ENCODE data around the gene RPS6KA2.
"Not testable (repeated sequence)": the region's sequence is repeated elsewhere in the genome, so short reads cannot be mapped to it uniquely, and the experiment has no call there.

The RPS6KA2 gene

GRCh38 chr6:166529586-166529985, 97.5 kb downstream of the RPS6KA2 start:
- no peak for DNase-seq (ENCODE audit: low read depth in 2 of 2)

DNA sequence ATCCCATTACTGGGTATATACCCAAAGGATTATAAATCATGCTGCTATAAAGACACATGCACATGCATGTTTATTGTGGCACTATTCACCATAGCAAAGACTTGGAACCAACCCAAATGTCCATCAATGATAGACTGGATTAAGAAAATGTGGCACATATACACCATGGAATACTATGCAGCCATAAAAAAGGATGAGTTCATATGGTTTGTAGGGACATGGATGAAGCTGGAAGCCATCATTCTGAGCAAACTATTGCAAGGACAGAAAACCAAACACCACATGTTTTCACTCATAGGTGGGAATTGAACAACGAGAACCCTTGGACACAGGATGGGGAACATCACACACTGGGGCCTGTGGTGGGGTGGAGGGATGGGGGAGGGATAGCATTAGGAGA, 98.0 kb downstream of the RPS6KA2 start:
- DNase-seq (ENCODE audit: low read depth in 2 of 2): not testable (repeated sequence)

DNA sequence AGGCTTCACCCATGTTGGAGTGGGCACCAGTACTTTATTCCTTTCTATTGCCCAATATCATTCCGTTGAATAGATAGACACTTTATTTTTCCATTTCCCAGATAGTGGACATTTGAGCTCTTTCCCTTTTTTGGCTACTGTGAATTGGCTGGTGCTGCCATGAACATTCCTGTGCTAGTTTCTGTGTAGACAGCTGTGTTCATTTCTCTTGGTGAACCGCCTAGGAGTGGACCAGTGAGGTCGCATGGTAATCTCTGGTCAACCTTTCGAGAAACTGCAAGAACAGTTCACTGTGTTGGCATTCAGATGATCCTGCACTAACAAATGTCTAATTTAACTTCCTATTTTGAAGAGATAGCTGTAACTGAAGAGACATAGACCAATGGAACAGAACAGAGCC, 99.2 kb downstream of the RPS6KA2 start:
- no peak for DNase-seq (ENCODE audit: low read depth in 2 of 2)

- no peak for DNase-seq (ENCODE audit: low read depth in 2 of 2)
Observed at GRCh38 chr6:166526937-166527336, 100.1 kb downstream of the RPS6KA2 start.

DNA sequence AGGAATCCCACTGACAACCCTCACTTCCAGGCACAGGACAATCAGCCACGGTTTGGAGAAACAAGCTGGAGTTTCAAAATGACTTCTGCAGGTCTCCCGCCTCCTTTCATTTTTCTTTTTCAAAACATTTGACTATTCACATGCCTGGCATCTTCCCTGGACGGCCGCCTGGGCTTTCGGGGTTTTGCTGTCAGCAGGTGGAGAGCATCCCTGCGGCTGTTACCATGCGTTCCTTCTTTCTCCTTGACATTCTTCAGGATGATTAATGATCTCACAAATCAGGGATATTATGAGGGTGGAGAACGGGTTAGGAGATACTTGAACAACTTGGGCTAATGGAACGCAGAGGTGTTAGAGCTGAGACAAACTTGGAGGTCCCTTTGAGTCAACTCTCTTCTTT, 101.5 kb downstream of the RPS6KA2 start:
- no peak for DNase-seq (ENCODE audit: low read depth in 2 of 2)

DNA sequence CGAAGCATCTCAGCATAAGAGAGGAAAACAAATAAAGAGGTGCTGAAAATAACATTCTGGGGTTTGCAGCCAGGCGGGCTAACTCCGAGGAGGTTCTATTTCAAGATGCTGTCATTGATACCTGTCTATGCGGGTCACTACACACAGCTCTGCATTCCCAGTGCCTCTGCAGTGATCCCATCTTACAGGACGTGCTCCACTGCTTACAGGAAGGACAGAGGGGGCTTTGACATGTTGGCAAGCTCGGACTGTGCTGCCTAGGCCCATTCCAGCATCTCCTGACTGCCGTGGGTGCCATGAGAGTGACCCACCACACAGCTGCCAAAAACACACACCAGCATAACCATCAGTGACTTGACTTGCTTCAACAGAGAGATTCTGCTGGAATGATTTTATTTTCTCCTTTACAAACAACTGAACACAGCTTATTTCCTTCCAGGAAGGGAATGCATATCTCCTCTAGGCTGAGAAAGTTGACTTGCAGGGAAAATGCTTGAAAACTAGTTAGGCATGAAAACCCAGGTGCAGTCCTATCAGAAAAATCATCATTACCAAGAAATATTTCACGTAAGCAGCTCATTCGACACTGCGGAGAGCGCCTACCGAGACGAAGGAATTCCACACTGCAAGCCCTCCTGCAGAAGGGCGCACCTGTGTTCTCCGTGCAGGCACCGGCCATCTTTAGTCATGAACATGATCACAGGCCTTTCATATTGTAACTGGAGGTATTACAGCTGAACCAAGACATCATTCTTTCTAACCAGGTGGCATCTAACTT, 103.1 kb downstream of the RPS6KA2 start:
- DNase-seq (ENCODE audit: low read depth in 2 of 2): no peak

DNA sequence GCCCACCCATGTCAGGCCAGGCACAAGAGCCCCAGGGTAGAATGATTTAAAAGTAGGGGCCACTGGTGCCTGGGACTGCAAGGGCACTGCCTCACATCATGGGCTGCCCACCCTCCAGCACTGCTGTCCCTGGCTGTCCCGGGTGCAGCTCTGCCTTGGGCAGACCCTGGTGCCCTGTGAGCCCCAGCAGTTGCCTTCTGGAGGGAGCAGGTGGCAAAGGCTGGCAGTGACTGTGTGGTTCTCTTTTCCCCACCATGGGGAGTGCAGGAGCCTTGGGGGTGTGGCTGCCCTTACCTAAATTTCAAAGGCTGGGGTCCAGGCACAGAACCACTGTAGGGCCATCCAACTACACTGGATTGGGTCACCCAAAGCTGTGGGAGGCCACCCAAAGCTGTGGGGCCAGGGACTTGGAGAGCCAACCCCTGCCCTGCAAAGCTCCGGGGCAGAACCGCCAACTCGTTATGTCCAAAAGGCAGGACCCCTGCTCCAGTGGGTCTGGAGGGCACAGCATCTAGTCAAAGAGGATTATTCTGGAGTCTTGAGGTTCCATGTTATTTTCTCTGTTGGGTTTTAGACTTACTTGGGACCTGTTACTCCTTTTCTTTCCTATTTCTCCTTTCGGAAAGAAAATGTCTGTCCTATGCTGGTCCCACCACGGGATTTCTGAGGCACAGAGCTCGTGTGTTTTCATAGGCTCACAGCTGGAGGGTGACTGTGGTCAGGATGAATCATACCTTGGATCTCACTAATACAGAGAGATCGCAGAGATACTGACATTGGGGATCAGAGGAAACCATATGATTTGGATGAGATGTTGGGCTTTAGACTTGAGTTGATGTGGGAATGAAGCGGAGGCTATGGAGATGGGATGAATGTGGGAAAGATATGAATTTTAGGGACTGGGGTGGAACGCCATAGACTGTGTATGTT, 105.9 kb downstream of the RPS6KA2 start:
- DNase-seq (ENCODE audit: low read depth in 2 of 2): no peak

- DNase-seq (ENCODE audit: low read depth in 2 of 2): no peak
Observed at GRCh38 chr6:166516251-166516884, 110.7 kb downstream of the RPS6KA2 start.

GRCh38 chr6:166515072-166515810, 111.8 kb downstream of the RPS6KA2 start:
- DNase-seq (ENCODE audit: low read depth in 2 of 2): peak; percentile 25 to 60

GRCh38 chr6:166514196-166514595, 112.9 kb downstream of the RPS6KA2 start:
- DNase-seq (ENCODE audit: low read depth in 2 of 2): no peak

GRCh38 chr6:166512567-166512966, 114.5 kb downstream of the RPS6KA2 start:
- peak in 1 of 2 donors; percentile 30 for DNase-seq (ENCODE audit: low read depth in 2 of 2)

- DNase-seq (ENCODE audit: low read depth in 2 of 2): no peak
Observed at GRCh38 chr6:166511316-166511715, 115.7 kb downstream of the RPS6KA2 start.

GRCh38 chr6:166509193-166509592, 117.9 kb downstream of the RPS6KA2 start:
- no peak for DNase-seq (ENCODE audit: low read depth in 2 of 2)

- DNase-seq (ENCODE audit: low read depth in 2 of 2): no peak
Observed at GRCh38 chr6:166508726-166509125, 118.3 kb downstream of the RPS6KA2 start.

- DNase-seq (ENCODE audit: low read depth in 2 of 2): no peak
Observed at GRCh38 chr6:166507809-166508564, 119.1 kb downstream of the RPS6KA2 start.

DNA sequence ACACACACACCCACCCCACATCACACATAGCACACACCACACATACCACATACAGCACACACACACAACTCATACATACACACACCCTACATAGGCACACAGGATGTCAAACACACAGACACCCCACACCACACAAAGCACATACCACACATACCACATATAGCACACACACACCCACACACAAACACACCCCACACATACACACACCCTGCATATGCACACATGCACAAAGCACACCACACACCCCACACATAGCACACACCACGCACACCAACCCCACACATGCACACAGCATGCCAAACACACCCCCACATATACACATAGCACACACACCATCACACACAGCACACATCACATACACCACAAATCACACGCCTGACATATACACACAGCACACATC, 119.7 kb downstream of the RPS6KA2 start:
- DNase-seq (ENCODE audit: low read depth in 2 of 2): no peak

DNA sequence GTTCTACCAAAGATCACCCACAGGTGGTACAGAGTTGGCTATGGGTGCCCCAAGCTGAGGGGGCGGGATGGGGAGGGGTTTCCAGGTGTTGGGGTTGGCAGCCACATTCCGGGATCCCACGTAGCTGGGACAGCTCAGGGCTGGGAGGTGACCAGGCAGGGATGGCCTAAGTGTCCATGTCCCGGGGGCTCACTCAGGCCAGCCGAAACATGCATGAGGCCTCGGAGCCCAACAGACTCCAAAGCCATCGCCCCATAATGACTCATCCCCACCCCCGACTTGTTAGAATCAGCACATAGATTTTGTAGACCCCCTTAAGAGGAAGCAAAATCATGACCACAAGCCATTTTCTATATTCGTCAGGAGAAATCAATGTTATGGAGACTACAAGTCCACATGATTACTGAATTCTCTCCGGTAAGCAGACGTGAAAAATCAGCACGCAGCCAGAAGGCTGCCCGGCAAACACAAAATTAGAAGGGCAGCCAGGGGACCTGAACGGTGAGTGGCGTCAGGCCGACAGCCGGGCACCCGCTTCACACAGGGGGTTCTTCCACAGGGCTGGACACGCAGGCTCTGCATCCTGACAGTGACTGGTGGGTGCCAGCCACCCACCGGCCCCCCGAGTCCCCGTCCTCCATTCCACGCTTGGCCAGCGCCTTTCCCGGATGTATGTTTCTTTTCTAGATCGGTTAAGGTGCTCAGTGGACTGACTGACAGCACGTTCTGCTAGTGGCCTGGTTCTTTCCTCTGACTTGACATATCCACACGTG, 121.7 kb downstream of the RPS6KA2 start:
- DNase-seq (ENCODE audit: low read depth in 2 of 2): no peak

DNA sequence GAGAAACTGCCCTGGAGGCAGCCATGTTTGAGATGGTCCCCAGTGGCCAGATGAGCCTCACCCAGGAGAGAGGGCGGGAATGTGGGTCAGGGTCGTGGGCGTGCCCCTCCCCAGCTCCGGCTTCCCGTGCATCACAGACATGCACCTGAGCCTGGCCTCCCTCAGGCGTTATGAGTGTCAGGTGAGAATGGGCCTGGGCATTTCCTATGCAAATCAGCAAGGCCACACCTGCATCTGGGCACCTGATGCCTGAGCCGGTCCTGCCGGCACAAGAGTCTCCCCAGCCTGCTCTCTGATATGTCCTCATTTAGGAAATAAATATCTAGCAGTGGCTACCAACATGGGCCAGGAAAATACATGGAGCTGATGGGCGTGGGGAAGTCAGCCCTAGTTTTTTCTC, 123.0 kb downstream of the RPS6KA2 start:
- no peak for DNase-seq (ENCODE audit: low read depth in 2 of 2)

DNA sequence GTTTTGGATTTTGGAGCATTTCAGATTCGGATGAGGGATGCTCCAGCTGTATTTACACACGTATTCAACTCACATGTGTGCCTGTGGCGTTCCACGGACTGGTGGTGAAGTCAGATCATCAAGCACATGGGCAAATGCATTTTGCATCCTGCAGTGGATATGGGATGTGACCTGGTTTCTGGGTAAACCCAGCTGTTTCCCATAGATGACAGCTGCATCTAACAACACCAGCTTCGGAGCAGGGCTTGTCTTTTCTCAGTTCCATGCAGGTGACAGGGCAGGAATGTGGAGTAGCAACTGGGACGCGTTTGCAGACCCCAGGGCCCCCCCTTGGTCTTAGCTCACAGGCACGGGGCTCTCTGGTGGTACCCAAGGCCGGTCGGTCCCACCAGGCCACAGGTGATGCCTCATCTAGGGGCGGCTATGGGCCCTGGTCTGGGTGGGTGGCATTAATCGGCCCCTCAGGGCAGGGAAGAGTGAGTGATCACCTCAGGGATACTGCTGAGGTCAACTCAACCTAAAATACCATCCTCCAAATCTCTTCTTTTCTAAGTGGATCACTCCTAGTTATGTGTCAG, 123.8 kb downstream of the RPS6KA2 start:
- DNase-seq (ENCODE audit: low read depth in 2 of 2): no peak

GRCh38 chr6:166502453-166502852, 124.6 kb downstream of the RPS6KA2 start:
- DNase-seq (ENCODE audit: low read depth in 2 of 2): no peak

Data from stimulated activated CD8-positive, alpha-beta memory T cell treated with anti-CD3 and anti-CD28 coated beads, Interleukin-7, amount 100 ng/mL, for 4 hours (primary cell).